Aorta (tissue), 5 donors: Measurements from ENCODE around the gene FXYD3. TPM values are rescaled to one million over a fixed set of nuclear protein-coding genes. Genes with fewer than 3 reads are reported as not detected.
A peak's percentile ranks its signal among the peaks of the same experiment; 100 is the strongest.

Experiments used
- ATAC-seq: fragments of 200-7000 bp; cut with Tn5 transposase; one replicate; pipeline ENCODE4 v1.9.1; 2022; ENCODE audit warnings: moderate library complexity; ENCODE audit not compliant: low FRiP score
- DNase-seq, 2 donors: peaks; one replicate each; pipeline ENCODE4 v3.0.0-alpha.2; 2020
- H3K27ac ChIP-seq, 2 donors: one replicate each; pipeline ENCODE4 v1.5.1; 2013; ENCODE audit warnings: low read length in 2 of 2, mild to moderate bottlenecking in 2 of 2, moderate library complexity in 2 of 2, control low read depth in 1 of 2, inconsistent platforms in 1 of 2, low read depth in 1 of 2
- H3K27me3 ChIP-seq, 2 donors: one replicate each; pipeline ENCODE4 v1.6.1; 2013; ENCODE audit warnings: control low read depth in 1 of 2, low read length in 1 of 2, mild to moderate bottlenecking in 1 of 2, moderate library complexity in 1 of 2; ENCODE audit not compliant: insufficient read depth in 2 of 2, control insufficient read depth in 1 of 2
- H3K36me3 ChIP-seq, 2 donors: one replicate each; pipeline ENCODE4 v1.6.1; 2013; ENCODE audit warnings: control low read depth in 1 of 2, low read length in 1 of 2, mild to moderate bottlenecking in 1 of 2; ENCODE audit not compliant: insufficient read depth in 2 of 2, control insufficient read depth in 1 of 2
- H3K4me1 ChIP-seq, 2 donors: one replicate each; pipeline ENCODE4 v1.6.1; 2013; ENCODE audit warnings: low read length in 2 of 2, control low read depth in 1 of 2, mild to moderate bottlenecking in 1 of 2, moderate library complexity in 1 of 2; ENCODE audit not compliant: insufficient read depth in 2 of 2, control insufficient read depth in 1 of 2
- H3K4me3 ChIP-seq, 2 donors: one replicate each; pipeline ENCODE4 v1.5.1; 2013; ENCODE audit warnings: low read length in 2 of 2, control low read depth in 1 of 2, mild to moderate bottlenecking in 1 of 2
- H3K9me3 ChIP-seq: one replicate; pipeline ENCODE4 v1.6.1; 2013; ENCODE audit warnings: mild to moderate bottlenecking, low read length; ENCODE audit not compliant: control insufficient read depth
- WGBS, 2 donors: extraction: QIAGEN DNeasy Blood & Tissue Kit; methylation state at CpG; one replicate each; pipeline ENCODE4 v1.1.7; 2013; 5-methylcytosine and 5-hydroxymethylcytosine counted together
- intact Hi-C, 2 donors: fragments of 100-400 bp; cut with DNase I; formaldehyde crosslinking; loops; one replicate each; pipeline versions ENCODE4 v1.14.2 to v1.15.0; 2022
- polyA plus RNA-seq, 2 donors: library from polyadenylated mRNA; stranded (reverse); fragments of 200-250 nt; gene quantifications; one replicate each; pipeline ENCODE4 v1.2.3, GENCODE V29; 2013
- total RNA-seq, 2 donors: library from RNA; stranded (reverse); fragmentation: NEBNext Ultra II Directional; extraction: Animal tissue kit (Norgen Biotek cat#: 25700); gene quantifications; one replicate each; pipeline ENCODE4 v1.2.1, GENCODE V29; 2021
- donor health status: healthy with polysubstance abuse.
- donor health status: Bipolar disorder and iron deficiency.
- donor health status: DM: no; HTN: no; CAD: no.
- donor health status: DM: no; HTN: no; CAD: no.
- donor health status: DM: yes; HTN: yes; CAD: no.

The FXYD3 gene
- total and polyA plus RNA-seq, 4 donors: 0.49 to 77.6 (median 4.3) TPM

DNA sequence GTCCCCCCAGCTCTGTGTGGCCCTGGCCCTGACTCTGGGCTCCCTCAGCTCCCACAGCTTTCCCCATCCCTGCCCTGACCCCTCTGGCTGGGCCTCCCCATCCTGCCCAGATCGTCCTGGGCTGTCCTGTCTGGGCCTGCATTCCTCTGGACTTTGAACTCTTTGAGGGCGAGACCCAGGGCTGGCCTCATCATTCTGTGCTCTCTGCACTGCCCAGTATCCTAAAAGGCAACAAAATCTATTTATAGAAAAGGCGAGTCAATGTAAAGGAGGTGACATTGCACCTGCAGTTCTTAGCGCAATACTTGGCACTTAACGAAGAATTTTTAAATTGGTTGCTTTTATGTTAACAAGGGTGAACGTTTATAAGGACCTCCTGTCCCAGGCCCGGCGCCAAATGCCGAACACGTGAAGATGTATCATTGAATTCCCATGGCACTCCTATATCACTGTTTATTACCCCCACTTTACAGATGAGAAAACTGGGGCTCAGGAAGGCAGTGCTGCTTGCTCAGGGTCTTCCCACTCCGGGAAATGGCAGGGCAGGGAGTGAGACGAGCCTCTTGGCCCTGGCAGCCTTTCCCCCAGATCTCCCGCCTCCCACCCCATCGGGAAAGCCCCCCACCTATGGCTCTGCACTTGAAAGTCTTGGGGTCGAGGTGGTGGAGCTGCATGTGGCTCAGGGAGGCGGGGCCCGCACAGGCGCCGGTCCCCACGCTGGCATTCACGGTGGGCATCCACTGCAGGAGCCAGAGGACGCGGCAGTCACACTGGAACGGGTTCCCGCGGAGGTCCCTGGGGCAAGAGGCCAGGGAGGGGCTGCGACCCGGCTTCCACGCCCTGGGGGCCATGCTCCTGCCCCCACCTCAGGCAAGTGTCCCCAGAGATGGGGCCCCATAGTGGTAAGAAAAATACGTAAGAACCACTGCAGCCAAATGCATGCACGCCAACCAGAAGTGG, 15.4 kb downstream of the FXYD3 start:
- intact Hi-C loops: no loop called here
- DNase-seq: peak in 1 of 2 donors; percentile 58
- ATAC-seq: no peak

DNA sequence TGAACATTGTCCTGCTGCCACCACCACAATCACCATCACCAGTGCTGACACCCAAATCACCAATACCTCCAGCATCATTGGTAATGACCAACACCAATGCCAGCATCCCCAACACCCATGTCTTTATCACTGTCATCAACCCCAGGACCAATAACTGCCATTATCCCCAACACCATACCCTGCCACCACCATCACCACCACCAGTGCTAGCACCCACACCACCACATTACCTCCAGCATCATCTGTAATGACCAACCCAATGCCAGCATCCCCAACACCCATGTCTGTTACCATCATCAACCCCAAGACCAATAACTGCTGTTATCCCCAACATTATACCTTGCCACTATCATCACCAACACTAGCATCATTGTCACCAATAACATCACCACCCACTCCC, 16.6 kb downstream of the FXYD3 start:
- no peak overlapping the region for H3K4me3 ChIP-seq
- intact Hi-C loops: loop anchor here in 1 of 2 donors (2.0 kb wide), 1 partner anchor 17 kb away; the partner anchor contains the start of gene FXYD3

More for the DNA sequence above, 15.4 kb downstream of the FXYD3 start:
- Histone ChIP-seq H3K4me1 (no peaks in the 10 kb centered on the region), H3K27ac (no peak overlapping the region), H3K36me3 (no peaks in the 10 kb centered on the region), H3K9me3 (no peaks in the 10 kb centered on the region), H3K4me3 (no peak overlapping the region), H3K27me3 (no peaks in the 10 kb centered on the region)
- WGBS, 2 donors: 83 to 84% methylated on average over 30 to 31 of the region's 31 CpGs

DNA sequence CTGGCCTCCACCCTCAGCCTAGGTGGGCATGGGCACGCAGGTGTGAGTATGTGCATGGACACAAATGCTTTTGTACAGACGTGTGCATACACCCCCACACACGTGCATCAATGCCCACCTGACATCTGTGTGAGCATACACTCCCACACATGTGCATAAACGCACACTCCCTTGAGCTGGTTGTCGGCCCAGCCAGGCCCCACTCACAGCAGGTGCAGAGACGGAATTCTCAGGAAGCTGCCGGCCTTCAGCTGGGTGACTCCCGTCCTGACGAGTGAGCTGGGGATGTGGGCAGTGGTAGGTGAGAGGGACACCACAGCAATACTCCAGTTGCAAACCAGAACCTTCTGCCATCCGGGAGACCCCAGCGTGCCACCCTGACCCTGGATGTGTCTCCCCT, 18.2 kb downstream of the FXYD3 start:
- Histone ChIP-seq H3K9me3 (no peaks in the 10 kb centered on the region), H3K4me3 (no peak overlapping the region), H3K27ac (no peak overlapping the region), H3K27me3 (no peaks in the 10 kb centered on the region), H3K36me3 (no peaks in the 10 kb centered on the region), H3K4me1 (no peaks in the 10 kb centered on the region)
- DNase-seq: no peak
- WGBS, 2 donors: 75 to 84% methylated on average over 11 of the region's 11 CpGs
- intact Hi-C loops: loop anchor here (2.0 kb wide), 1 partner anchor 19 kb away; the partner anchor contains the start of gene FXYD3 (in 2 of the 2)
- no peak for ATAC-seq

More for the DNA sequence above, 16.6 kb downstream of the FXYD3 start:
- ATAC-seq (no peak), DNase-seq (no peak)
- H3K9me3 ChIP-seq: no peaks in the 10 kb centered on the region
- no peaks in the 10 kb centered on the region for H3K36me3 ChIP-seq
- H3K27me3 ChIP-seq: no peaks in the 10 kb centered on the region
- no peaks in the 10 kb centered on the region for H3K4me1 ChIP-seq
- no peak overlapping the region for H3K27ac ChIP-seq

DNA sequence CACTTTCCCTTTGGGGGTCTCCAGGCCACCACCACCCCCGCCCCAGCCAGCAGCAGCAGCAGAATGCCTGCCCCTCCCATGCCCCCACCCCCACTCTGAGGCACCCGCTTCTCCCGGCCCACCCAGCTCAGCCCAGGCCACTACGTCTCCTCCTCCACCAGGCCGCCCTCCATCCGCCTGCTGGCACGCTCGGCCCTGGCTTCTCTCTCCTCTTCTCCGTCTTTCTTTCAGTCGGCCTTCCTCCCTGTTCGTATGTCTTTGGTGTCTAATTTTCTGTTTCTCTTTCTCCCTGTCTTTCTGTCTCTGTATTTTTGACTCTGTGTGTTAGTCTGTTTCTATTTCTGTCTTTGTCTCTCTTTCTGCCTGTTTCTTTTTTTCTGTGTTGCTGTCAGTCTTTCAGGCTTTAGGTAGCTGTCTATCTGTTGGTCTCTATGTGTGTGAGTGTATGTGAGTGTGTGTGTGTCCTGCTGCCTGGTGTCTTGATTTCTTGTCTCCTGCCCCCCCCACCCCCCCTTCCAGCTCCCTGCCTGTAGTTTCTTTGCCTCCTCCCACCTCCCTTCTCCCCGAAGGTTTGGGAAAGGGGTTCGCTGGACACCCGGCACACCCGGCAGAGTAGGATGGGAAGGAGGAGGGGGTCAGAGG, 19.1 kb downstream of the FXYD3 start, which contains the start of gene LGI4:
Gene LGI4 (minus strand): TSS at position 459 of the 642 bp plus-strand sequence. CDS start 379 bp downstream, at position 80.
- no peak for ATAC-seq
- Histone ChIP-seq H3K27ac (no peak within 1 kb of the TSS), H3K4me1 (no peaks in the 10 kb centered on the region), H3K36me3 (no peaks in the 10 kb centered on the region), H3K4me3 (no peak within 1 kb of the TSS), H3K9me3 (no peaks in the 10 kb centered on the region), H3K27me3 (no peaks in the 10 kb centered on the region)
- WGBS, 2 donors: 9 to 14% methylated on average over 11 to 15 of the region's 15 CpGs
- no peak for DNase-seq
- intact Hi-C loops: loop anchor here in 1 of 2 donors (2.0 to 5.0 kb wide), 2 partner anchors 20 to 67 kb away; partner anchors contain the start of gene FXYD3

DNA sequence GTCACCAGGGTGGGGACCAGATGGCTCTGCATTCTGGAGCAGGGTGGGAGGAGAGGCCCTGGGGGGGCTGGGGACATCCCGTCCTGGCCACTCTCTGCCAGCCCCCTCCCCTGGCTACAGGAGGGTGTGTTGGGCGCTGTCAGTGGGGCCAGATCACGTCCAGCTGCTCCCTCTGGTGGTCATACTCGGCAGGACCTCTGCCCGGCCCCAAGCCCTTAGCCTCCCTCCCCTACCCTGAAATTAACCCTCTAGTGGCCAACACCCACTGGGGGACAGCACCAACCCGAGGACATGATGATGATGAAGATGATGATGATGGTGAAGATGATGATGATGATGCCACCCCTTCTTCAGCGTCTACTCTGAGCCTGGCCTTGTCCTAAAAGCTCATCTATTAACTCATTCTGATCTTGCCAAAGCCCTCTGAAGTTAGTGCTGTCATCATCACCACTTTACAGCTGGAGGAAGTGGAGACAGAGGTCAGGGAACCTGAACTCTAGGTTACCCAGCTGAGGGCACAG, 19.8 kb downstream of the FXYD3 start:
- Histone ChIP-seq H3K9me3 (no peaks in the 10 kb centered on the region), H3K4me1 (peaks cover 0 to 4% of the 10 kb centered on the region in 2 donors), H3K27me3 (no peaks in the 10 kb centered on the region), H3K4me3 (no peak overlapping the region), H3K36me3 (no peaks in the 10 kb centered on the region), H3K27ac (no peak overlapping the region)
- peak; percentile 87 to 95 for DNase-seq
- WGBS, 2 donors: 0% methylated on average over 7 of the region's 7 CpGs
- ATAC-seq: peak; percentile 86
- intact Hi-C loops: loop anchor here in 1 of 2 donors (2.0 to 5.0 kb wide), 2 partner anchors 21 to 68 kb away; partner anchors contain the start of gene FXYD3

DNA sequence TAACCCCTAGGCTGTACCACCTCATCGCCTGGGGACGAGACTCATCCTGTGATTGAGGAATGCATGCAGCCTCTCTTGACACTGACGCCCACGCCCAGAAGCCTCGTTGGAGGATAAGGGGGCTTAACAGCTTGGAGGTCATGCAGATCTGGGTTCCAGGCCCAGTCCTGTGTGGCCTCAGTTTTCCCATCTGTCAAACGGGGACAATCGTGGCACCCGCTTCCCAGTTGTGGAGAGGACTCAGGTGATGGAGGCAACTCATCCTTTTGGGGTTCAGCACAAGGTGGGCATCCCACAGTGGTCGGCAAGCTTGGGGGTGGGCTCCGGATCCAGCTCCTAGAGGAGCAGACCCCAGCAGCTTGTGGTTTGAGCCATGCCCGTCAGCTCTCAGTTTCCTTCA, 20.6 kb downstream of the FXYD3 start:
- DNase-seq (no peak), ATAC-seq (no peak)
- no peaks in the 10 kb centered on the region for H3K9me3 ChIP-seq
- no peaks in the 10 kb centered on the region for H3K36me3 ChIP-seq
- intact Hi-C loops: loop anchor here in 1 of 2 donors (5.0 kb wide), 1 partner anchor 69 kb away; no protein-coding TSS in a partner anchor
- peaks cover 0 to 4% of the 10 kb centered on the region in 2 donors for H3K4me1 ChIP-seq
- 78 to 85% methylated on average over 11 of the region's 11 CpGs for WGBS, 2 donors
- H3K27me3 ChIP-seq: no peaks in the 10 kb centered on the region
- H3K4me3 ChIP-seq: no peak overlapping the region
- H3K27ac ChIP-seq: no peak overlapping the region

DNA sequence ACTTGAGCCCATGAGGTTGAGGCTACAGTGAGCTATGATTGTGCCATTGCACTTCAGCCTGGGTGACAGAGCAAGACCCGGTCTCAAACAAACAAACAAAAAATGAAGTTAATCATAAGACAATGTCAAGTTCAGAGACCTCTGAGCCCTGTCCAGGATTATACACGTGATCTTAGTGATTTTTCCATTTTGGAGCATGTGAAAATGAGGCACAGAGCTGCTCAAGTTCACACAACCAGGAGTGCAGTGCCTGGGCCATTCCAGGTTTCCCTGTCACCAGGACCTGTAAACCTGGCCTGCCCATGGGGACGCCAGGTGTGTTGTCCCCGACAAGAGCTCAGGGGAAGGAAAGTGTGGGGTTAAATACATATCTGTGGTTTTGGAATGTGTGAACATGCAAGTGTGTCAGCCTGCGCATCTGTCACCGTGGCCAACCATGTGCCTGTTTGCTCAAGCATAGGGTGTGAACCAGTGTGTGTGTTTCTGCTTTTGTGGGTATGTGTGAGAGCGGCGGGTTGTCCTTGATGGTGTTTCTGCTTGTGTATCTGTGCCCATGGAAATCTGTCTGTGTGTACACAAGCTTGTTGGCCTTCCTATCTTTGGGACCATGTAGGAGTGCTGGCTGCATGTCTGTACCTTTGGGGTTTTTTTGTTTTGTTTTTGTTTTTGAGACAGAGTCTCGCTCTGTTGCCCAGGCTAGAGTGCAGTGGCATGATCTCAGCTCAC, 21.5 kb downstream of the FXYD3 start:
- 69 to 76% methylated on average over 9 of the region's 9 CpGs for WGBS, 2 donors
- H3K27me3 ChIP-seq: no peaks in the 10 kb centered on the region
- no peak overlapping the region for H3K4me3 ChIP-seq
- intact Hi-C loops: loop anchor here in 1 of 2 donors (5.0 kb wide), 1 partner anchor 70 kb away; no protein-coding TSS in a partner anchor
- H3K9me3 ChIP-seq: no peaks in the 10 kb centered on the region
- no peak for ATAC-seq
- H3K4me1 ChIP-seq: peaks cover 0 to 4% of the 10 kb centered on the region in 2 donors
- no peak for DNase-seq
- H3K27ac ChIP-seq: no peak overlapping the region
- H3K36me3 ChIP-seq: no peaks in the 10 kb centered on the region
